Liver (tissue), 3 donors: ENCODE results near the gene TLR1.

Experiments used
- EGR1 ChIP-seq, 2 donors: IDR thresholded peaks; 2 replicates each; pipeline ENCODE4 v1.6.1; 2016 to 2018; ENCODE audit warnings: antibody characterized with exemption in 2 of 2, low read depth in 2 of 2
- FOXA1 ChIP-seq: IDR thresholded peaks from 2 replicates; pipeline ENCODE4 v1.6.1; 2016; ENCODE audit warnings: antibody characterized with exemption
- FOXA2 ChIP-seq: IDR thresholded peaks from 2 replicates; pipeline ENCODE4 v1.6.1; 2016; ENCODE audit warnings: antibody characterized with exemption
- GABPA ChIP-seq, 2 donors: IDR thresholded peaks in 1 of 2; conservative IDR thresholded peaks in 1 of 2; 2 replicates each; pipeline ENCODE4 v1.6.1; 2016; ENCODE audit warnings: antibody characterized with exemption in 2 of 2, mild to moderate bottlenecking in 1 of 2, moderate library complexity in 1 of 2
- JUND ChIP-seq, 2 donors: IDR thresholded peaks; 2 replicates each; pipeline ENCODE4 v1.6.1; 2016; ENCODE audit warnings: antibody characterized with exemption in 2 of 2
- MAX ChIP-seq: IDR thresholded peaks from 2 replicates; pipeline ENCODE4 v1.6.1; 2016; ENCODE audit warnings: antibody characterized with exemption
- RAD21 ChIP-seq, 2 donors: IDR thresholded peaks; 2 replicates each; pipeline ENCODE4 v1.6.1; 2016; ENCODE audit warnings: antibody characterized with exemption in 2 of 2, mild to moderate bottlenecking in 2 of 2
- RXRA ChIP-seq, 2 donors: IDR thresholded peaks; 2 replicates each; pipeline ENCODE4 v1.6.1; 2017 to 2018; ENCODE audit warnings: antibody characterized with exemption in 2 of 2, mild to moderate bottlenecking in 1 of 2
- TAF1 ChIP-seq: conservative IDR thresholded peaks from 2 replicates; pipeline ENCODE4 v1.6.1; 2016; ENCODE audit warnings: antibody characterized with exemption, mild to moderate bottlenecking
- TF ChIP-seq, protein P1 (sequence below): fragments of 150-350 bp; IDR thresholded peaks from 2 replicates; pipeline ENCODE4 v1.5.1; 2017; ENCODE audit warnings: improper control_type of control experiment, low read depth, low read length; ENCODE audit not compliant: missing input control
- TF ChIP-seq, protein P2 (sequence below): IDR thresholded peaks from 2 replicates; pipeline ENCODE4 v1.6.1; 2016; ENCODE audit warnings: antibody characterized with exemption
- TF ChIP-seq, protein P3 (sequence below): IDR thresholded peaks from 2 replicates; pipeline ENCODE4 v1.6.1; 2016; ENCODE audit warnings: antibody characterized with exemption, mild to moderate bottlenecking
- donor health status: healthy.
- donor health status: healthy.

DNA sequence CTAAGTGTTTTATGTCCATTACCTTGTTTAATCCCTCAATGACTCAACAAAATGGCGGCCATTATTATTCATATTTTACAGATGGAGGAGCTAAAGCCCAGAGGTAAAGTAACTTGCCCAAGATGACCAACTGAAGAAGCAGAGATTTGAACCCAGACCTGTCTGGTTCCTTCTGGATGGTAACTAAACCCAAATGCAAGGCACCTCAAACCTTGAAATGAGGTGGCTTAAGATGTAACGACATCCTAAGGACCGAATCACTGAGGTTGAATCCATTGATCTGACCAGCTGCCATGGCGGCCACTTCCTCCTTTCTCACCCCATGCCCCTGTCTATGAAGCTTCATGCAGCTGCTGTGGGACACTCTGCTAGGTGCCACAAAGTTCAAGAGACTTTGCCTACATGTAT, 22.7 kb downstream of the TLR1 start:
- TF ChIP-seq EGR1 (IDR thresholded peaks at IDR 0.05; ENCODE audit: low read depth in 2 of 2) (no peak), GABPA (IDR thresholded peaks at IDR 0.05 in 1 of 2, conservative IDR thresholded peaks at IDR 0.05 in 1 of 2) (no peak), RAD21 (IDR thresholded peaks at IDR 0.05) (no peak), RXRA (IDR thresholded peaks at IDR 0.05) (no peak), MAX (no peak), TAF1 (no peak), JUND (IDR thresholded peaks at IDR 0.05) (no peak), FOXA2 (no peak), FOXA1 (no peak)
- TF ChIP-seq, protein P1, sequence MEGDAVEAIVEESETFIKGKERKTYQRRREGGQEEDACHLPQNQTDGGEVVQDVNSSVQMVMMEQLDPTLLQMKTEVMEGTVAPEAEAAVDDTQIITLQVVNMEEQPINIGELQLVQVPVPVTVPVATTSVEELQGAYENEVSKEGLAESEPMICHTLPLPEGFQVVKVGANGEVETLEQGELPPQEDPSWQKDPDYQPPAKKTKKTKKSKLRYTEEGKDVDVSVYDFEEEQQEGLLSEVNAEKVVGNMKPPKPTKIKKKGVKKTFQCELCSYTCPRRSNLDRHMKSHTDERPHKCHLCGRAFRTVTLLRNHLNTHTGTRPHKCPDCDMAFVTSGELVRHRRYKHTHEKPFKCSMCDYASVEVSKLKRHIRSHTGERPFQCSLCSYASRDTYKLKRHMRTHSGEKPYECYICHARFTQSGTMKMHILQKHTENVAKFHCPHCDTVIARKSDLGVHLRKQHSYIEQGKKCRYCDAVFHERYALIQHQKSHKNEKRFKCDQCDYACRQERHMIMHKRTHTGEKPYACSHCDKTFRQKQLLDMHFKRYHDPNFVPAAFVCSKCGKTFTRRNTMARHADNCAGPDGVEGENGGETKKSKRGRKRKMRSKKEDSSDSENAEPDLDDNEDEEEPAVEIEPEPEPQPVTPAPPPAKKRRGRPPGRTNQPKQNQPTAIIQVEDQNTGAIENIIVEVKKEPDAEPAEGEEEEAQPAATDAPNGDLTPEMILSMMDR = no peak
- TF ChIP-seq, protein P2, sequence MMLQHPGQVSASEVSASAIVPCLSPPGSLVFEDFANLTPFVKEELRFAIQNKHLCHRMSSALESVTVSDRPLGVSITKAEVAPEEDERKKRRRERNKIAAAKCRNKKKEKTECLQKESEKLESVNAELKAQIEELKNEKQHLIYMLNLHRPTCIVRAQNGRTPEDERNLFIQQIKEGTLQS = no peak
- TF ChIP-seq, protein P3, sequence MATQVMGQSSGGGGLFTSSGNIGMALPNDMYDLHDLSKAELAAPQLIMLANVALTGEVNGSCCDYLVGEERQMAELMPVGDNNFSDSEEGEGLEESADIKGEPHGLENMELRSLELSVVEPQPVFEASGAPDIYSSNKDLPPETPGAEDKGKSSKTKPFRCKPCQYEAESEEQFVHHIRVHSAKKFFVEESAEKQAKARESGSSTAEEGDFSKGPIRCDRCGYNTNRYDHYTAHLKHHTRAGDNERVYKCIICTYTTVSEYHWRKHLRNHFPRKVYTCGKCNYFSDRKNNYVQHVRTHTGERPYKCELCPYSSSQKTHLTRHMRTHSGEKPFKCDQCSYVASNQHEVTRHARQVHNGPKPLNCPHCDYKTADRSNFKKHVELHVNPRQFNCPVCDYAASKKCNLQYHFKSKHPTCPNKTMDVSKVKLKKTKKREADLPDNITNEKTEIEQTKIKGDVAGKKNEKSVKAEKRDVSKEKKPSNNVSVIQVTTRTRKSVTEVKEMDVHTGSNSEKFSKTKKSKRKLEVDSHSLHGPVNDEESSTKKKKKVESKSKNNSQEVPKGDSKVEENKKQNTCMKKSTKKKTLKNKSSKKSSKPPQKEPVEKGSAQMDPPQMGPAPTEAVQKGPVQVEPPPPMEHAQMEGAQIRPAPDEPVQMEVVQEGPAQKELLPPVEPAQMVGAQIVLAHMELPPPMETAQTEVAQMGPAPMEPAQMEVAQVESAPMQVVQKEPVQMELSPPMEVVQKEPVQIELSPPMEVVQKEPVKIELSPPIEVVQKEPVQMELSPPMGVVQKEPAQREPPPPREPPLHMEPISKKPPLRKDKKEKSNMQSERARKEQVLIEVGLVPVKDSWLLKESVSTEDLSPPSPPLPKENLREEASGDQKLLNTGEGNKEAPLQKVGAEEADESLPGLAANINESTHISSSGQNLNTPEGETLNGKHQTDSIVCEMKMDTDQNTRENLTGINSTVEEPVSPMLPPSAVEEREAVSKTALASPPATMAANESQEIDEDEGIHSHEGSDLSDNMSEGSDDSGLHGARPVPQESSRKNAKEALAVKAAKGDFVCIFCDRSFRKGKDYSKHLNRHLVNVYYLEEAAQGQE = no peak
